CD14-positive monocyte (primary cell): ENCODE measurements around the gene EYA3. TPM values are rescaled to one million over a fixed set of nuclear protein-coding genes. Genes with fewer than 3 reads are reported as not detected.

Experiments
- DNase-seq, 3 donors: peaks; one replicate each; pipeline ENCODE4 v3.0.0-alpha.2; 2011 to 2022
- H2AFZ ChIP-seq: 2 replicates; pipeline ENCODE4 v1.6.0; 2012; ENCODE audit warnings: mild to moderate bottlenecking, low read depth, low read length, inconsistent platforms; ENCODE audit not compliant: insufficient read depth, poor library complexity, severe bottlenecking
- H3K27ac ChIP-seq, 2 donors: 1 replicate in 1 of 2; 2 replicates in 1 of 2; pipeline ENCODE4 v1.5.1; 2012 to 2013; ENCODE audit warnings: low read length in 2 of 2, control low read depth in 1 of 2, inconsistent platforms in 1 of 2, low read depth in 1 of 2, mild to moderate bottlenecking in 1 of 2
- H3K27me3 ChIP-seq, 2 donors: one replicate each; pipeline versions ENCODE4 v1.6.0 to v1.6.1; 2011 to 2013; ENCODE audit warnings: low read length in 2 of 2; ENCODE audit not compliant: control insufficient read depth in 2 of 2, insufficient read depth in 2 of 2
- H3K36me3 ChIP-seq, 2 donors: replicated peaks in 1 of 2; 1 replicate in 1 of 2; 2 replicates in 1 of 2; pipeline versions ENCODE4 v1.5.1 to v1.6.1; 2012 to 2013; ENCODE audit warnings: low read length in 2 of 2, control low read depth in 1 of 2, inconsistent platforms in 1 of 2, mild to moderate bottlenecking in 1 of 2; ENCODE audit not compliant: insufficient read depth in 2 of 2, control insufficient read depth in 1 of 2
- H3K4me1 ChIP-seq, 2 donors: 1 replicate in 1 of 2; 2 replicates in 1 of 2; pipeline versions ENCODE4 v1.5.1 to v1.6.1; 2012 to 2013; ENCODE audit warnings: low read length in 2 of 2, control low read depth in 1 of 2, inconsistent platforms in 1 of 2, mild to moderate bottlenecking in 1 of 2, moderate library complexity in 1 of 2; ENCODE audit not compliant: insufficient read depth in 2 of 2, control insufficient read depth in 1 of 2
- H3K4me2 ChIP-seq: replicated peaks from 2 replicates; pipeline ENCODE3; 2012; ENCODE audit warnings: low read length, moderate library complexity, mild to moderate bottlenecking; ENCODE audit not compliant: poor library complexity, severe bottlenecking; ENCODE audit errors: extremely low read depth
- H3K4me3 ChIP-seq, 3 experiments: fragments of 200-600 bp in 1 of 3; sonication (generic) in 1 of 3; replicated peaks in 1 of 3; 1 replicate in 2 of 3; 2 replicates in 1 of 3; pipeline ENCODE4 v1.5.1; 2011 to 2013; ENCODE audit warnings: low read length in 3 of 3, mild to moderate bottlenecking in 3 of 3, control low read depth in 2 of 3, low read depth in 2 of 3, inconsistent platforms in 1 of 3, moderate library complexity in 1 of 3
- H3K79me2 ChIP-seq: 2 replicates; pipeline ENCODE4 v1.6.0; 2012; ENCODE audit warnings: mild to moderate bottlenecking, control low read depth, inconsistent platforms, low read length, moderate library complexity; ENCODE audit not compliant: insufficient read depth
- H3K9ac ChIP-seq: 2 replicates; pipeline ENCODE4 v1.6.0; 2017; ENCODE audit warnings: low read length, mild to moderate bottlenecking; ENCODE audit not compliant: insufficient read depth, poor library complexity, severe bottlenecking
- H3K9me3 ChIP-seq, 2 donors: replicated peaks in 1 of 2; 1 replicate in 1 of 2; 2 replicates in 1 of 2; pipeline versions ENCODE4 v1.5.1 to v1.6.1; 2012 to 2013; ENCODE audit warnings: low read length in 2 of 2, control low read depth in 1 of 2; ENCODE audit not compliant: control insufficient read depth in 1 of 2, insufficient read depth in 1 of 2
- H4K20me1 ChIP-seq: 2 replicates; pipeline ENCODE4 v1.6.0; 2012; ENCODE audit warnings: mild to moderate bottlenecking, low read length, control low read depth, moderate library complexity; ENCODE audit not compliant: insufficient read depth
- H3K27ac Mint-ChIP-seq, 7 donors: one replicate each; pipeline ENCODE4 v1.8.0; 2020; ENCODE audit warnings: mild to moderate bottlenecking in 7 of 7, mixed read lengths in 7 of 7, moderate library complexity in 6 of 7, inconsistent platforms in 2 of 7
- H3K27me3 Mint-ChIP-seq, 3 donors: one replicate each; pipeline ENCODE4 v1.8.0; 2021 to 2022; ENCODE audit warnings: low read depth in 3 of 3, mild to moderate bottlenecking in 3 of 3, mixed read lengths in 3 of 3, moderate library complexity in 3 of 3, inconsistent platforms in 1 of 3
- H3K36me3 Mint-ChIP-seq, 2 donors: one replicate each; pipeline ENCODE4 v1.8.0; 2020; ENCODE audit warnings: mixed read lengths in 2 of 2, inconsistent platforms in 1 of 2, mild to moderate bottlenecking in 1 of 2
- H3K4me1 Mint-ChIP-seq: one replicate; pipeline ENCODE4 v1.8.0; 2020; ENCODE audit warnings: mild to moderate bottlenecking, mixed read lengths
- H3K4me3 Mint-ChIP-seq, 2 donors: one replicate each; pipeline ENCODE4 v1.8.0; 2020; ENCODE audit warnings: mild to moderate bottlenecking in 2 of 2, mixed read lengths in 2 of 2, moderate library complexity in 1 of 2
- H3K9me3 Mint-ChIP-seq, 7 donors: one replicate each; pipeline ENCODE4 v1.8.0; 2020 to 2022; ENCODE audit warnings: mixed read lengths in 7 of 7, mild to moderate bottlenecking in 6 of 7, moderate library complexity in 6 of 7, inconsistent platforms in 2 of 7
- CTCF ChIP-seq: fragments of 200-600 bp; IDR thresholded peaks from one replicate; pipeline ENCODE4 v1.8.0; 2022; ENCODE audit warnings: antibody characterized with exemption, mild to moderate bottlenecking
- WGBS: methylation state at CpG from one replicate; pipeline ENCODE4 v1.1.5; 2013; ENCODE audit warnings: missing lambda C conversion rate; ENCODE audit not compliant: insufficient coverage; 5-methylcytosine and 5-hydroxymethylcytosine counted together
- intact Hi-C, 2 donors: fragments of 100-400 bp; cut with micrococcal nuclease; formaldehyde crosslinking; loops; one replicate each; pipeline versions ENCODE4 v1.15.0 to v1.15.1; 2023
- polyA plus RNA-seq, 3 donors: library from polyadenylated mRNA; depleted of rRNA in 1 of 3; unstranded in 2 of 3; stranded (reverse) in 1 of 3; fragments of 300-500 nt in 2 of 3; fragments of >200 nt in 1 of 3; fragmentation: Illumina TruSeq in 2 of 3; gene quantifications; 1 replicate in 2 of 3; 2 replicates in 1 of 3; pipeline ENCODE4 v1.2.3, GENCODE V29; 2012 to 2021

Gene EYA3
- polyA plus RNA-seq, 3 donors, result 3.3 to 21.1 (median 3.7) TPM

- H3K9me3 ChIP-seq, result no peaks in the 10 kb centered on the region
- no peak overlapping the region for H2AFZ ChIP-seq
- H3K4me2 ChIP-seq, result no peak overlapping the region
- 0% methylated on average over 1 of the region's 4 CpGs for WGBS
- peak overlapping the region; percentile 67 for H3K9ac ChIP-seq
- no peaks in the 10 kb centered on the region for H4K20me1 ChIP-seq
- peak; percentile 93 to 99 (median 96) for DNase-seq
- TF ChIP-seq CTCF, result no peak
- H3K79me2 ChIP-seq, result no peaks in the 10 kb centered on the region
- H3K36me3 ChIP-seq, result no peaks in the 10 kb centered on the region
- no peaks in the 10 kb centered on the region for H3K27me3 ChIP-seq
- Mint-ChIP-seq H3K27ac (peak overlapping the region; percentile 98 to 100 (median 100)), H3K36me3 (peaks cover 0 to 14% of the 10 kb centered on the region in 2 donors), H3K9me3 (peaks cover 0 to 6% (median 0%) of the 10 kb centered on the region in 7 donors), H3K27me3 (peaks cover 0 to 4% (median 2%) of the 10 kb centered on the region in 3 donors), H3K4me1 (peaks cover 77% of the 10 kb centered on the region), H3K4me3 (peak overlapping the region in 1 of 2 donors; percentile 2)
- intact Hi-C loops, result loop anchor here in 1 of 2 donors (2.0 kb wide), 2 partner anchors 24 kb away; no protein-coding TSS in a partner anchor
- H3K4me1 ChIP-seq, result peaks cover 79 to 83% of the 10 kb centered on the region in 2 donors
- H3K27ac ChIP-seq, result peak overlapping the region; percentile 87 to 100
- no peak overlapping the region for H3K4me3 ChIP-seq
Observed at GRCh38 chr1:28115267-28115666, 26.9 kb upstream of the EYA3 start.

- H3K36me3 Mint-ChIP-seq, result peaks cover 0 to 14% of the 10 kb centered on the region in 2 donors
- peak overlapping the region; percentile 67 for H3K9ac ChIP-seq
- H3K4me2 ChIP-seq, result no peak overlapping the region
- WGBS, result no CpG with 5 or more reads among the region's 2 CpGs
- no peaks in the 10 kb centered on the region for H3K36me3 ChIP-seq
- H3K27me3 Mint-ChIP-seq, result peaks cover 0 to 4% (median 2%) of the 10 kb centered on the region in 3 donors
- H3K4me1 ChIP-seq, result peaks cover 82 to 86% of the 10 kb centered on the region in 2 donors
- peaks cover 77% of the 10 kb centered on the region for H3K4me1 Mint-ChIP-seq
- no peaks in the 10 kb centered on the region for H3K27me3 ChIP-seq
- no peaks in the 10 kb centered on the region for H3K79me2 ChIP-seq
- H3K27ac Mint-ChIP-seq, result peak overlapping the region; percentile 98 to 100 (median 100)
- H3K9me3 ChIP-seq, result no peaks in the 10 kb centered on the region
- no peak for DNase-seq
- TF ChIP-seq CTCF, result no peak
- no peak overlapping the region for H2AFZ ChIP-seq
- H3K27ac ChIP-seq, result peak overlapping the region; percentile 87 to 100
- H3K4me3 Mint-ChIP-seq, result no peak overlapping the region
- no peaks in the 10 kb centered on the region for H4K20me1 ChIP-seq
- H3K4me3 ChIP-seq, result no peak overlapping the region
- peaks cover 0 to 6% (median 0%) of the 10 kb centered on the region in 7 donors for H3K9me3 Mint-ChIP-seq
- intact Hi-C loops, result loop anchor here (2.0 to 5.0 kb wide), 3 partner anchors 24 to 62 kb away; partner anchors contain the start of gene PTAFR (in 1 of the 2)
Observed at GRCh38 chr1:28114844-28115243, 26.4 kb upstream of the EYA3 start.
